Mesenchymal stem cell (in vitro differentiated cells and primary cell): ENCODE data around the gene AKAP7.

ENCODE experiments used
- DNase-seq: peaks from one replicate; pipeline ENCODE4 v3.0.0-alpha.2; 2013
- H2AFZ ChIP-seq: one replicate; pipeline ENCODE4 v1.6.1; 2013; ENCODE audit warnings: low read depth, mild to moderate bottlenecking, control low read depth, inconsistent platforms, low read length, moderate library complexity
- H2AK5ac ChIP-seq: 2 replicates; pipeline ENCODE4 v1.6.1; 2013; ENCODE audit warnings: low read length, moderate library complexity, mild to moderate bottlenecking, inconsistent platforms; ENCODE audit not compliant: severe bottlenecking
- H2BK120ac ChIP-seq: one replicate; pipeline ENCODE4 v1.6.1; 2013; ENCODE audit warnings: low read depth, mild to moderate bottlenecking, inconsistent platforms, low read length, moderate library complexity
- H2BK12ac ChIP-seq, 2 experiments: one replicate each; pipeline ENCODE4 v1.6.1; 2013; ENCODE audit warnings: inconsistent platforms in 2 of 2, low read length in 2 of 2, mild to moderate bottlenecking in 2 of 2, moderate library complexity in 2 of 2, control low read depth in 1 of 2
- H2BK15ac ChIP-seq: one replicate; pipeline ENCODE4 v1.6.1; 2013; ENCODE audit warnings: mild to moderate bottlenecking, low read depth, inconsistent platforms; ENCODE audit not compliant: poor library complexity, severe bottlenecking
- H2BK5ac ChIP-seq: 2 replicates; pipeline ENCODE4 v1.6.1; 2013; ENCODE audit warnings: low read depth, mild to moderate bottlenecking, low read length, control low read depth, inconsistent platforms; ENCODE audit not compliant: poor library complexity, severe bottlenecking
- H3K14ac ChIP-seq, 2 experiments: one replicate each; pipeline ENCODE4 v1.6.1; 2013; ENCODE audit warnings: inconsistent platforms in 2 of 2, low read length in 2 of 2, control low read depth in 1 of 2, mild to moderate bottlenecking in 1 of 2, moderate library complexity in 1 of 2
- H3K18ac ChIP-seq, 2 experiments: one replicate each; pipeline ENCODE4 v1.6.1; 2013; ENCODE audit warnings: inconsistent platforms in 2 of 2, low read length in 2 of 2, control low read depth in 1 of 2, low read depth in 1 of 2, mild to moderate bottlenecking in 1 of 2
- H3K23ac ChIP-seq, 2 experiments: one replicate each; pipeline ENCODE4 v1.6.1; 2013; ENCODE audit warnings: inconsistent platforms in 2 of 2, low read length in 2 of 2, mild to moderate bottlenecking in 2 of 2, moderate library complexity in 2 of 2, control low read depth in 1 of 2
- H3K27ac ChIP-seq: 2 replicates; pipeline ENCODE4 v1.5.1; 2013; ENCODE audit warnings: mild to moderate bottlenecking, moderate library complexity, low read length, control low read depth, inconsistent platforms; ENCODE audit not compliant: poor library complexity, severe bottlenecking
- H3K27me3 ChIP-seq, 2 experiments: 2 replicates each; pipeline versions ENCODE4 v1.6.1 to v1.7.0; 2013; ENCODE audit warnings: low read length in 2 of 2, mild to moderate bottlenecking in 2 of 2, moderate library complexity in 2 of 2, control low read depth in 1 of 2, inconsistent platforms in 1 of 2; ENCODE audit not compliant: control insufficient read depth in 1 of 2, insufficient read depth in 1 of 2
- H3K36me3 ChIP-seq, 2 experiments: 2 replicates each; pipeline versions ENCODE4 v1.6.1 to v1.7.0; 2013; ENCODE audit warnings: low read length in 2 of 2, control low read depth in 1 of 2, inconsistent platforms in 1 of 2, low read depth in 1 of 2, mild to moderate bottlenecking in 1 of 2; ENCODE audit not compliant: insufficient read depth in 2 of 2, control insufficient read depth in 1 of 2
- H3K4ac ChIP-seq, 2 experiments: one replicate each; pipeline ENCODE4 v1.6.1; 2013; ENCODE audit warnings: inconsistent platforms in 2 of 2, low read length in 2 of 2, mild to moderate bottlenecking in 2 of 2, moderate library complexity in 2 of 2, control low read depth in 1 of 2, low read depth in 1 of 2
- H3K4me1 ChIP-seq: 2 replicates; pipeline ENCODE4 v1.6.1; 2013; ENCODE audit warnings: low read depth, low read length, control low read depth; ENCODE audit not compliant: control insufficient read depth, insufficient read depth
- H3K4me2 ChIP-seq: 2 replicates; pipeline ENCODE4 v1.6.1; 2013; ENCODE audit warnings: low read length, mild to moderate bottlenecking, inconsistent platforms; ENCODE audit not compliant: poor library complexity, severe bottlenecking
- H3K4me3 ChIP-seq, 2 experiments: 2 replicates each; pipeline versions ENCODE4 v1.5.1 to v1.7.0; 2013; ENCODE audit warnings: low read length in 2 of 2, mild to moderate bottlenecking in 2 of 2, control low read depth in 1 of 2, low read depth in 1 of 2; ENCODE audit not compliant: insufficient read depth in 1 of 2
- H3K79me1 ChIP-seq: replicated peaks from 2 replicates; pipeline ENCODE4 v1.6.1; 2013; ENCODE audit warnings: mild to moderate bottlenecking, control low read depth, low read length, inconsistent platforms; ENCODE audit not compliant: poor library complexity, severe bottlenecking
- H3K9ac ChIP-seq: 2 replicates; pipeline ENCODE4 v1.7.0; 2013; ENCODE audit warnings: mild to moderate bottlenecking, low read length, moderate library complexity
- H3K9me3 ChIP-seq: 2 replicates; pipeline ENCODE4 v1.7.0; 2013; ENCODE audit warnings: mild to moderate bottlenecking, low read length; ENCODE audit not compliant: control insufficient read depth
- H4K8ac ChIP-seq: one replicate; pipeline ENCODE4 v1.6.1; 2013; ENCODE audit warnings: inconsistent platforms, mild to moderate bottlenecking, low read length, moderate library complexity
- H4K91ac ChIP-seq: one replicate; pipeline ENCODE4 v1.6.1; 2013; ENCODE audit warnings: mild to moderate bottlenecking, low read length, inconsistent platforms
- WGBS: methylation state at CpG from one replicate; pipeline ENCODE4 v1.1.7; 2013; ENCODE audit warnings: mixed read lengths; 5-methylcytosine and 5-hydroxymethylcytosine counted together

AKAP7 gene

DNA sequence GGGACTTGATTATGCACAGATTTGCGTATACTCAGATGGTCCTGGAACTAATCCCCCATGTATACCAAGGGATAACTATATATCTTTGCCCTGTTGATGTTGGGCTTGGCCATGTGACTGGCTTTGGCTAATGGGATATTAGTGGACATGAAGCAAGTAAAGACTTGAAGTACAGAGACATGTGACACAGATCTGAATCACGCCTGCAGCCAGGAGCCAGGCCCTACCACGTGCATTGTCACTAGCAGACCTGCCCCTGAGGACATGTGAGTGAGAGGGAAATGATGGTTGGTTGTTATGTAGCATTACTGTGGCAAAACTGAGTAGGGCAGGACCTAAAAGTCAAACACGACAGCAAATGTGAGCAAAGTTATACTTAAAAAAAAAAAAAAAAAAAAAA, 155.7 kb downstream of the AKAP7 start:
- Histone ChIP-seq H4K91ac (no peak overlapping the region), H3K9ac (no peak overlapping the region), H3K4ac (no peak overlapping the region), H2BK120ac (no peak overlapping the region), H3K27ac (no peak overlapping the region), H3K18ac (no peak overlapping the region), H3K27me3 (no peaks in the 10 kb centered on the region), H3K4me2 (no peak overlapping the region), H3K36me3 (no peaks in the 10 kb centered on the region), H4K8ac (no peak overlapping the region), H2BK5ac (no peak overlapping the region), H3K14ac (no peak overlapping the region), H2AFZ (no peak overlapping the region), H2BK12ac (no peak overlapping the region), H3K4me3 (no peak overlapping the region), H2BK15ac (no peak overlapping the region), H3K79me1 (no peaks in the 10 kb centered on the region), H3K9me3 (no peaks in the 10 kb centered on the region), H2AK5ac (no peak overlapping the region), H3K4me1 (no peaks in the 10 kb centered on the region), H3K23ac (no peak overlapping the region)
- no peak for DNase-seq
- WGBS, result 82% methylated on average over 3 of the region's 4 CpGs

DNA sequence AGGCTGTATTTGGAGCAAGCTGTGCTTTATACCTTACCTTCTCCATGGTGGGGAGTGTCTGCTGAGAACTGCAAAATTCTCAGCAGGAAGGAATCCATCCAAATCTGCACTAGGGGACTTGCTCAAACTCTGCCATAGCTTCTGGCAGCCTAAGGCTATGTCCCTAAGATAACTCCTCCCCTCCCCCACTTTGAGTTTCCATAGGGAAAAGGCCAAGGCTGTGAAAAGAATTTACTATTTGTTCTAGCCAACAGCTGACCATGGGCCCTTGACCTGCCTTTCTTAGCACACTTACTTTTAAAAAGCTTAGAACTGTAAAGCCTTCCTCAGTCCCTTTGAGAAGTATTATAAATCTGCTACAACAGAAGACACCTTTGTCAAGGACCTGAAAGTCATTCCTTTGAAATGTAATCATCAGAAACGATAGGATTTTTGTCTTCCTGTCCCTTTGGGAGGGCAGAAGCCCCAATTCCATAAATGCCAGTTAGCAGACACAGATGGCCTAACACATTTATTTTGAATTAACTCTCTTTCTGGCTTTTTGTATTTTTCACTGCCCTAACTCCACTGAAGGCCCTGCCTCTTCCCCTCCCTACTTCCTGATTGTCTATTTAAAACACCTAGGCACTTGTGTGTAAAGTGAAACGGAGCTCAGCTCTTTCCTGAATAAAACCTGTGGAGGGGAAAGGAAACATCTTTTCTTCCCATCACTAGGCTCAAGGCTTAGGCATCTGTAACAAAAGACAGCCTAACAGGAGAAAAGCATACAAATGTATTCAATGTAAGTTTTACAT, 157.1 kb downstream of the AKAP7 start:
- Histone ChIP-seq H4K8ac (no peak overlapping the region), H3K27me3 (no peaks in the 10 kb centered on the region), H2BK15ac (no peak overlapping the region), H3K4ac (no peak overlapping the region), H3K79me1 (no peaks in the 10 kb centered on the region), H2BK120ac (no peak overlapping the region), H3K36me3 (no peaks in the 10 kb centered on the region), H3K23ac (no peak overlapping the region), H3K18ac (no peak overlapping the region), H4K91ac (no peak overlapping the region), H3K4me2 (no peak overlapping the region), H2AK5ac (no peak overlapping the region), H3K4me1 (no peaks in the 10 kb centered on the region), H3K9ac (no peak overlapping the region), H2BK12ac (no peak overlapping the region), H3K4me3 (no peak overlapping the region), H3K9me3 (no peaks in the 10 kb centered on the region), H2BK5ac (no peak overlapping the region), H3K14ac (no peak overlapping the region), H3K27ac (no peak overlapping the region), H2AFZ (no peak overlapping the region)
- no peak for DNase-seq
- 33% methylated on average over 1 of the region's 2 CpGs for WGBS

DNA sequence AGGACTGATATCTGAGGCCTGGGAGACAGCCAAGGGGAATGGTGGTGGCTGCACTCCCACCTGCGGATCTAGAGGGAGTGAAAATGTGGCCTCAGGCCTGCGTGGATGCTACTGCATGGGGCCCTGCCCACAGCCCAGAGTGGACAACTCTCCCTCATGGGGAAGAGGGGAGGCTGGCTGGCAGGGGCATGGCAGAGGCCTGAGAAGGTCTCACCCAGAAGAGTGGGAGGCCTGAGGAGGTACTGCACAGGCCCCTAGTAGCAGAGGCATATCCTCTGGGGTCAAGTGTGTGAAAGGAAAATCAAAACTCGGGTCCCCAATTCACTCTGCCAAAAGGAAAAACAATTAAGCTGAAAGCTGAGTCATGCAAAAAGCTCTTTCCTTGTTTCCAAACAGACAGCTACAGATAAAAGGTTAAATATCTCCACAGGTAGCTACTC, 158.2 kb downstream of the AKAP7 start:
- Histone ChIP-seq H3K36me3 (no peaks in the 10 kb centered on the region), H3K4me3 (no peak overlapping the region), H2BK5ac (no peak overlapping the region), H3K27ac (no peak overlapping the region), H3K9me3 (no peaks in the 10 kb centered on the region), H2BK15ac (no peak overlapping the region), H3K23ac (no peak overlapping the region), H3K4me2 (no peak overlapping the region), H2BK12ac (no peak overlapping the region), H3K79me1 (no peaks in the 10 kb centered on the region), H4K91ac (no peak overlapping the region), H3K9ac (no peak overlapping the region), H2AFZ (no peak overlapping the region), H4K8ac (no peak overlapping the region), H3K14ac (peak overlapping the region in 1 of 2 experiments; percentile 0), H3K18ac (no peak overlapping the region), H3K4me1 (no peaks in the 10 kb centered on the region), H3K27me3 (no peaks in the 10 kb centered on the region), H3K4ac (no peak overlapping the region), H2AK5ac (no peak overlapping the region), H2BK120ac (no peak overlapping the region)
- no peak for DNase-seq
- 64% methylated on average over 3 of the region's 3 CpGs for WGBS

DNA sequence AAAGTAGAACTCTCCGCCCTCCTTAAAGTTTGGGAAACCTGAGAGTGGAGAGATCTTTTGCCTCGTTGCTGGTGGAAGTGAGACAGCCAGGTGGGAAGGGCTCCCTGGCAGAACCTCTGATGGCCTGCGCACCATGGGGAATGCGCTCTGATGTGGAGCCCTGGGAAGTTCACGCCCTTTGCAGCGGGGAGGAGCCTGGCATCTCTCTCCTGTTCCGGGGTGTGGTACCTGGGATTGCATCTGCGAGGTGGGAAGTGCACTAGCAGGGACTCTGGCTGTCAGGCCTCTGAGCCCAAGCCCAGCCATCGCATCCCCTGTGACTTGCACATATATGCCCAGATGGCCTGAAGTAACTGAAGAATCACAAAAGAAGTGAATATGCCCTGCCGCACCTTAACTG, 159.8 kb downstream of the AKAP7 start:
- H3K27me3 ChIP-seq, result no peaks in the 10 kb centered on the region
- H3K23ac ChIP-seq, result peak overlapping the region in 1 of 2 experiments; percentile 69
- no peak overlapping the region for H4K8ac ChIP-seq
- no peak overlapping the region for H3K4me2 ChIP-seq
- no peak overlapping the region for H4K91ac ChIP-seq
- no peak for DNase-seq
- H3K9ac ChIP-seq, result no peak overlapping the region
- H2BK12ac ChIP-seq, result no peak overlapping the region
- H2BK5ac ChIP-seq, result no peak overlapping the region
- H2AK5ac ChIP-seq, result no peak overlapping the region
- no peaks in the 10 kb centered on the region for H3K4me1 ChIP-seq
- H2BK120ac ChIP-seq, result no peak overlapping the region
- no peak overlapping the region for H3K18ac ChIP-seq
- WGBS, result 72% methylated on average over 10 of the region's 10 CpGs
- no peak overlapping the region for H3K4ac ChIP-seq
- peak overlapping the region in 1 of 2 experiments; percentile 20 for H3K14ac ChIP-seq
- H3K27ac ChIP-seq, result no peak overlapping the region
- H2BK15ac ChIP-seq, result no peak overlapping the region
- no peaks in the 10 kb centered on the region for H3K79me1 ChIP-seq
- H3K9me3 ChIP-seq, result no peaks in the 10 kb centered on the region
- no peak overlapping the region for H3K4me3 ChIP-seq
- no peak overlapping the region for H2AFZ ChIP-seq
- H3K36me3 ChIP-seq, result no peaks in the 10 kb centered on the region
